NCI-H1694 (cell line): Measurements from ENCODE around the gene OR2T1.
"Not testable (repeated sequence)": the region's sequence is repeated elsewhere in the genome, so short reads cannot be mapped to it uniquely, and the experiment has no call there.

Source experiments
- DNase-seq: peaks from one replicate; lab custom pipeline; 2025; lab: John Stamatoyannopoulos, UW

Gene OR2T1

GRCh38 chr1:248402748-248403147 lies at the start of gene OR2T1:
Gene OR2T1 (plus strand): TSS chr1:248403048. CDS start chr1:248406148, 3,100 bp downstream.
- DNase-seq, result no peak

- no peak for DNase-seq
Observed at GRCh38 chr1:248359415-248359814, 43.4 kb upstream of the OR2T1 start.

- no peak for DNase-seq
Observed at GRCh38 chr1:248361121-248361715, 41.6 kb upstream of the OR2T1 start, which contains the start of gene OR2T4. Gene OR2T4 (plus strand): TSS chr1:248361665. CDS start chr1:248361665, 0 bp downstream.

- DNase-seq, result no peak
Observed at GRCh38 chr1:248366609-248367008, 36.2 kb upstream of the OR2T1 start.

GRCh38 chr1:248372394-248372793 lies 30.5 kb upstream of the OR2T1 start:
- DNase-seq, result no peak

- no peak for DNase-seq
Observed at GRCh38 chr1:248373761-248374160, 29.1 kb upstream of the OR2T1 start.

GRCh38 chr1:248375446-248375845 lies 27.4 kb upstream of the OR2T1 start, which contains the start of gene OR2T6:
Gene OR2T6 (plus strand): TSS chr1:248375746. CDS start chr1:248387609, 11,863 bp downstream.
- DNase-seq, result no peak

- DNase-seq, result no peak
Observed at GRCh38 chr1:248376916-248377315, 25.9 kb upstream of the OR2T1 start.

GRCh38 chr1:248380854-248381253 lies 22.0 kb upstream of the OR2T1 start:
- DNase-seq, result no peak

- no peak for DNase-seq
Observed at GRCh38 chr1:248388426-248388825, 14.4 kb upstream of the OR2T1 start.

GRCh38 chr1:248393050-248393449 lies 9.8 kb upstream of the OR2T1 start:
- no peak for DNase-seq

GRCh38 chr1:248404024-248404423 lies 1.2 kb downstream of the OR2T1 start:
- no peak for DNase-seq

- no peak for DNase-seq
Observed at GRCh38 chr1:248406721-248407692, 4.2 kb downstream of the OR2T1 start.

GRCh38 chr1:248416226-248416625 lies 13.4 kb downstream of the OR2T1 start:
- no peak for DNase-seq

GRCh38 chr1:248417854-248418253 lies 15.0 kb downstream of the OR2T1 start:
- DNase-seq, result no peak

- no peak for DNase-seq
Observed at GRCh38 chr1:248421384-248421783, 18.5 kb downstream of the OR2T1 start.

GRCh38 chr1:248427526-248428191 lies 24.8 kb downstream of the OR2T1 start:
- DNase-seq, result not testable (repeated sequence)

- not testable (repeated sequence) for DNase-seq
Observed at GRCh38 chr1:248428192-248428533, 25.3 kb downstream of the OR2T1 start.

GRCh38 chr1:248431683-248432082 lies 28.8 kb downstream of the OR2T1 start:
- not testable (repeated sequence) for DNase-seq

GRCh38 chr1:248432201-248432600 lies 29.4 kb downstream of the OR2T1 start:
- not testable (repeated sequence) for DNase-seq

GRCh38 chr1:248433811-248434415 lies 31.1 kb downstream of the OR2T1 start:
- not testable (repeated sequence) for DNase-seq

- not testable (repeated sequence) for DNase-seq
Observed at GRCh38 chr1:248434913-248435312, 32.1 kb downstream of the OR2T1 start.
